Measurements from ENCODE around the gene GID4. TPM values are rescaled to one million over a fixed set of nuclear protein-coding genes. Genes with fewer than 3 reads are reported as not detected.

The GID4 gene
- total and polyA plus RNA-seq, 2 of the 4 experiments (the other 2 are of a cell fraction) = 3.9 to 5.6 TPM

GRCh38 chr17:18115517-18115916 is 76.3 kb downstream of the GID4 start:
- ATAC-seq (ENCODE audit: low read depth) (no peak), DNase-seq (no peak)
- TF ChIP-seq USF2 (IDR thresholded peaks at IDR 0.05; ENCODE audit: low read depth, low read length) (no peak), RFX5 (IDR thresholded peaks at IDR 0.05; ENCODE audit: low read depth, low read length) (no peak), CHD1 (IDR thresholded peaks at IDR 0.05; ENCODE audit: low read depth, low read length) (no peak), CTCF (conservative IDR thresholded peaks at IDR 0.05; ENCODE audit: low read depth, low read length) (no peak), BHLHE40 (IDR thresholded peaks at IDR 0.05; ENCODE audit: low read depth, low read length) (no peak), RCOR1 (IDR thresholded peaks at IDR 0.05; ENCODE audit: insufficient replicate concordance, low read length) (no peak), MXI1 (IDR thresholded peaks at IDR 0.05; ENCODE audit: borderline replicate concordance, low read depth, low read length) (no peak), MAFK (IDR thresholded peaks at IDR 0.05; ENCODE audit: low read depth, low read length) (no peak), RAD21 (IDR thresholded peaks at IDR 0.05; ENCODE audit: low read length) (no peak), CEBPB (IDR thresholded peaks at IDR 0.05; ENCODE audit: low read depth, low read length) (no peak), MAZ (IDR thresholded peaks at IDR 0.05; ENCODE audit: borderline replicate concordance, low read depth, low read length) (no peak), POLR2A (IDR thresholded peaks at IDR 0.05; ENCODE audit: low read depth, low read length) (no peak)
- TF ChIP-seq, protein P1, sequence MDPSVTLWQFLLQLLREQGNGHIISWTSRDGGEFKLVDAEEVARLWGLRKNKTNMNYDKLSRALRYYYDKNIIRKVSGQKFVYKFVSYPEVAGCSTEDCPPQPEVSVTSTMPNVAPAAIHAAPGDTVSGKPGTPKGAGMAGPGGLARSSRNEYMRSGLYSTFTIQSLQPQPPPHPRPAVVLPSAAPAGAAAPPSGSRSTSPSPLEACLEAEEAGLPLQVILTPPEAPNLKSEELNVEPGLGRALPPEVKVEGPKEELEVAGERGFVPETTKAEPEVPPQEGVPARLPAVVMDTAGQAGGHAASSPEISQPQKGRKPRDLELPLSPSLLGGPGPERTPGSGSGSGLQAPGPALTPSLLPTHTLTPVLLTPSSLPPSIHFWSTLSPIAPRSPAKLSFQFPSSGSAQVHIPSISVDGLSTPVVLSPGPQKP (IDR thresholded peaks at IDR 0.05; ENCODE audit: borderline replicate concordance, low read depth, low read length) = no peak
- Histone ChIP-seq H2BK20ac (ENCODE audit: low read depth, low read length) (no peak overlapping the region), H2AK9ac (replicated peaks; ENCODE audit: low read depth, low read length, poor library complexity) (no peak overlapping the region), H4K91ac (ENCODE audit: insufficient read depth, low read depth, low read length) (no peak overlapping the region), H3K4me3 (ENCODE audit: insufficient read depth, low read depth, low read length) (no peak overlapping the region), H3K79me1 (ENCODE audit: low read depth in 1 of 2, low read length in 2 of 2) (no peaks in the 10 kb centered on the region), H3K4me1 (ENCODE audit: control insufficient read depth, insufficient read depth, low read length) (peaks cover 2% of the 10 kb centered on the region; the same call in 1 of the 2 replicates), H4K20me1 (ENCODE audit: insufficient read depth, low read length) (no peaks in the 10 kb centered on the region), H3K4ac (ENCODE audit: low read depth, low read length) (no peak overlapping the region), H4K5ac (ENCODE audit: low read depth, low read length) (no peak overlapping the region), H2BK15ac (ENCODE audit: low read depth, low read length) (no peak overlapping the region), H3K9me1 (ENCODE audit: insufficient read depth, low read length) (peaks cover 4% of the 10 kb centered on the region), H2BK120ac (ENCODE audit: low read depth, low read length) (no peak overlapping the region), H3K9me3 (ENCODE audit: control insufficient read depth, insufficient read depth, low read length) (peaks cover 9% of the 10 kb centered on the region), H3K36me3 (ENCODE audit: control insufficient read depth, insufficient read depth, low read length) (no peaks in the 10 kb centered on the region), H2AFZ (replicated peaks; ENCODE audit: low read length, poor library complexity) (no peak overlapping the region), H3K27ac (ENCODE audit: insufficient read depth, low read length) (no peak overlapping the region), H3K4me2 (ENCODE audit: low read depth, low read length) (no peak overlapping the region), H2BK5ac (ENCODE audit: low read depth, low read length, poor library complexity, severe bottlenecking) (no peak overlapping the region), H3K14ac (replicated peaks; ENCODE audit: low read depth, low read length) (no peak overlapping the region), H3K27me3 (ENCODE audit: control insufficient read depth, insufficient read depth, low read length) (peaks cover 7% of the 10 kb centered on the region; the same call in 1 of the 2 replicates), H3K9ac (ENCODE audit: low read depth, low read length) (no peak overlapping the region), H2AK5ac (ENCODE audit: low read depth, low read length) (no peak overlapping the region), H3K18ac (ENCODE audit: low read depth, low read length) (no peak overlapping the region), H3K56ac (ENCODE audit: extremely low read depth, insufficient read depth, low read length) (no peak overlapping the region), H3K23ac (ENCODE audit: low read depth, low read length) (no peak overlapping the region), H4K8ac (ENCODE audit: low read depth in 2 of 2, low read length in 2 of 2) (no peak overlapping the region)
- in situ Hi-C loops (cut with MboI; ENCODE audit: low sequenced_read_pairs) = no loop called here
- CTCF ChIA-PET = interaction anchor here (0.5 kb wide), 1 partner anchor 34 kb away, joined by 3 read pairs; no protein-coding TSS in a partner anchor
- intact Hi-C loops (cut with micrococcal nuclease) = no loop called here
- 53% methylated on average over 6 of the region's 7 CpGs; no CpG with 5 or more reads in 1 of the 2 experiments for WGBS, 2 experiments (ENCODE audit: extremely low coverage in 2 of 2, insufficient read length in 1 of 2)
- no TSS peak for BruUV-seq (replicated peaks)
- POLR2A ChIA-PET (ENCODE audit: unreplicated experiment) = no interaction called here
- dilution Hi-C loops (cut with HindIII; ENCODE audit: low sequenced_read_pairs, unreplicated experiment) = no loop called here

All from IMR-90 (cell line).